GM19035 (cell line): ENCODE results near the gene IKBKE.

Experiments used
- ATAC-seq: cut with Tn5 transposase; IDR thresholded peaks from one replicate; pipeline ENCODE4 v1.9.1; 2021; ENCODE audit not compliant: unreplicated experiment

IKBKE gene

GRCh38 chr1:206453111-206453510 is 17.2 kb upstream of the IKBKE start:
- no peak for ATAC-seq

DNA sequence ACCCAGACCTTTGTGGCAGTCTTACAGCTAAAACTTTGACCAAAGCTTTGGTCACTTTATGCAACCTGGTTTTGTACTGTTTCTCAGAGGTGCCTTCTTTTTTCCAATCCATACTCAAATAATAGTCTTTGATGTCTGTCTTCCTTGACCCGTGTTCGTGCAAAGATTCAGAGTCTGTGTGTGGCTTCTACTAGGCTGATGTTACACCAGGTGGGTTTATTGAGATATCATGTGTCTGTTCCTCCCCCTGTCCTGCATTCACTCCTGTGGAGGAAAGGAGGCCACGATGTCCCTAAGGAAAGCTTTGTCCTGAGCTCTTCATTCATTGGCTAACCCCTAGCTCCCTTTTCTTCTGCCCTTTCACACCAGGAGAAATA is 15.0 kb upstream of the IKBKE start:
- ATAC-seq = no peak

DNA sequence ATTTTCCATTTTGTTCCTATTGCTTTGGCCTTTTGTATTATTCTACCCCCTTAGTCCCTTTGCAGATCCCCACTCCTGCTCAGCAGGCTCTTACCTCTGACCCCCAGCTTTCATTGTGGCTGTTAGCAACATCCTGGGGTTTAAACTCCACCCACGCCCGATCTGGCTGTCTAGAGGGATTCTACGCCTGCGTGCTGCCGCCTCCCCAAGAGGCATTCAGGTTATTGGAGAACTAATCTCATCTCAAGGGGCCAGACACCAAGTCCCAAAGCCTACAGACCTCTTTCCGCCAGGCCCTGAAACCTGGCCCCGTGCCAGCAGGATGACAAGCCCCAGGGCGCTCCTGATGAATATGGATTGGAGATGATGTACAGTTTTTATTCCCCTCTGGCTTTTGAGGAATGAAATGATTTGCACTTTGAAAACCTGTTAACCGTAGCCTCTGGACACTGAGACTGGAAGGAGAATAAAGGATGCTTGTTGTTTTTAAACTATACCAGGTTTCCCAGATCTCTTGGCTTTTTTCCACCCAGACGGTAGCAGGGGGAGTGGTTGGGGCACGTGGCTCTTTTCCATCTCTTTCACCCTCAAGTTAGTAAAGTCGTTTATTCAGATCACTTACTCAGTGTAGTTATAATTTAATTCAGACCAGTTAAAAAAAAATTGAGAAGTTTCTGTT is 14.5 kb upstream of the IKBKE start:
- ATAC-seq = no peak

DNA sequence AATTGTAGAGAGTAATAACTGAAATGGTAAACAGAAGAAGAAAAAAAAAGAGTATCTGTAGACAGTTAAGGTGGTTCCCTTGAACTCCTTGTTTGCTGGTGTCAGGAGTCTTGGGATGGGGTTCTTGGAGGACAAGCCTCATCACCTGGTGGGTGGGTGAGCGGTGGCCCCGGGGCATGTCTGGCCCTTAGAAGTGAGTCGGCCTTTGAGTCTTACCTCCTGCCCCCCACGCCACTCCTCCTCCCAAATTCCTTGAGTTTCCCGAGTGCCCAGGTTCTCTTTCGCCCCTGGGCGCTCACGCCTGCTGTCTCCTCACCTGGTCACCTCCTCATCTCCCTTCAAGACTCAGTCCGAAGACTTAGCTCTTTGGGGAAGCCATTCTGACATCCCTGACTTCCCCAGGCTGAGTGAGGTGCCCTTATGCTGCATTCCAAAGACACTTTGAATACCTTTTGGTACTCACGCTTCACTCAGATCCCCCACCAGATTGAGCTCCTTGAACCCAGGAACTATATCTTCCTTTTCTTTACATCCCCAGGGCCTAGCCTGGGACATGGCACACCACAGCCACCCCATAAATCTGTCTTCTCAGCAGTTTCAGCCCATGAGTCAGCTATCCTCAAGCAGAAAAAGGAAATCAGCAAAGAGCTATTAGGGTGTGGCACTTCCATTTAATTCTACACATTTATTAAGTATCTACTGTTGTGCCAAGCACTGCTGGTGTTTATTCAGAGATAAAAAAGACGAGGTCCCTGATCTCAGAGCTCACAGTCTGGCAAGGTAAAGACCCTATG is 13.5 kb upstream of the IKBKE start:
- no peak for ATAC-seq

DNA sequence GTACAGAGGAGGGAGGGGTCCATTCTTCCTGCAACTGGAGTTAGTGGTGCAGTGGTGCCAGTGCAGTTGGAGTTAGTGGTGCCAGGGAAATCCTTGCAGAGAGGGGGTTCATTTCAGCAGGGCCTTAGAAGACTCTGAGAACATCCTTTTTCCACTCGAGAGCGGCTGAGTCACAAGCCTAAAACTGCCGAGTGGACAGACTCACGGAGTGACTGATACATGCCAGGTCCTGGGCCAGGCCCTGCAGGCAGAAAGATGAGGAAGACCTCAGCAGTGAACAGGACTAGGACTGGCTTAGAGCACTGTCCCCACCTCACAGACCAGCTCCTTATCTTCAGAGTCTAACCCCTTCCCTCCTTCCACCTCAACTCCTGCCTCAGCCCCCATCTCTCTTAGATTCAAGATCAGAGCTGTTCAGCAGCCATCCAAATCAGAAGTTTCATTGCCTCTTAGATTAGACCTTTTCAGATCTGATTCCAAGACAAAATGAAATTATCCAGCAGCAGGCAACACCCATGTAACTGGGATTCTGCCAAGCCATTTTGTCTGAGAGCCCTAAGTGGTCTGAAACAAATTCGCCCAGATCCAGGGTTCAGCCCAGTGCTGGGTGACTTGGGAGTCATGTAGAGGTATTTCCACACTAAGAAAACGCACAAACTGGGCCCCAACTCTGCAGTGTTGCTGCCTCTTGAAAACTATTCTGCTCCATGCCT is 12.7 kb upstream of the IKBKE start:
- ATAC-seq = no peak

DNA sequence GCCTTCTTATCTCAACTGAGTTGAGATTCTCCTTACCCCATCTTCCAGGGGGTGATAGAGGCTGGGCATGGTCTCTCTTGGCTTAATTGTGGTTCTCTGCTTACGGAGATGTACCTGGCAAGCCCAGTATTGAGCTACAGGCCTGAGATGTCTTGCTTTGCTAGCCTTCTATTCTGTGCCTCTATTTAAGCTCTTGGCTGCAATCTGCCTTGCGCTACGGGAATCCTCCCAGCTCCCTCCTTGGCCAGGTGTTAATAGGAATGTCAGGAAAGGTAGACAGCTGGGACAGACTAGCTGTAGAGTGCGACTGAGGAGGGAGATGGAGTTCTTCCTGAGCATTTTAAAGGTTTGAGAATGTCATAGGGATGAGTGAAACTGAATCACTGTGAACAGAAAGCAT is 10.6 kb upstream of the IKBKE start:
- ATAC-seq = no peak

GRCh38 chr1:206460836-206461426 is 9.3 kb upstream of the IKBKE start:
- ATAC-seq = no peak

DNA sequence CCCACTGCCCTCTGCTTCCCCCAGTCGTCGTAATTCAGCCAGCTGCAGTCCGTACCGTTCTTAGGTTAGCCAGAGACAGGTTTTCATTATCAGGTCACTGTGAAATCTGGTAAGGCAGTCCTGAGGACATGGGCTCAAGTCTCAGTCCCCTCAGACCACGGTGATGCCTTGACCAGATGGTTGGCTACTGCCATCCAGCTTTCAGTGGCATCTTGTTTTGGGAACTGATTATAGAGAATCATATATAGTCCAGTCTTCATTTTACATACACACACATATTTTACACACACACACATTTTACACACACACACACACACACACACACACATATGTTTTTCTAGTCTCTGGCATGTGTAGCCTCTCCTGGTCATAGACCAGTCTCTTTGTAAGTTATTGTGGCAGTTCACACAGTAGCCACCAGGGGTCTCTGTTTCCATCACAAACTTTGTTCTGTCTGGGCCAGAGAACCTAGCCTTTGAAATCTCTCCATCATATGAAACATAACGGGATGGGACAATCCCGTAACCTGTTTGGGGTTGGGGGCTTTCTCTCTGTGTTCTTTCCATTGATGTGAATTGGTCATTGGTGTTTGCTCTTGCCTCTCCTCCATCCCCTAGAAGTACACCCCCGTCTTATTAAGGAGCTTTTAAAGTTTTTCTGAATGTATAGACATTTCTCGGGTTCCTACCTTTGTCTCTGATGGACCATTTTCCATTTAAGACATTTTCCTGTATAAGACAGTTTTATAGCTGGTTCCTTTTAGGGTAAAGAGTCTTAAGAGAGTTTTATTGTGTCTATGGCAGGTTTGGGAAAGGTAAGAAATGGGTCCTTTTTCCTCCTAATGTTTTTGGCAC is 8.4 kb upstream of the IKBKE start:
- ATAC-seq = no peak

DNA sequence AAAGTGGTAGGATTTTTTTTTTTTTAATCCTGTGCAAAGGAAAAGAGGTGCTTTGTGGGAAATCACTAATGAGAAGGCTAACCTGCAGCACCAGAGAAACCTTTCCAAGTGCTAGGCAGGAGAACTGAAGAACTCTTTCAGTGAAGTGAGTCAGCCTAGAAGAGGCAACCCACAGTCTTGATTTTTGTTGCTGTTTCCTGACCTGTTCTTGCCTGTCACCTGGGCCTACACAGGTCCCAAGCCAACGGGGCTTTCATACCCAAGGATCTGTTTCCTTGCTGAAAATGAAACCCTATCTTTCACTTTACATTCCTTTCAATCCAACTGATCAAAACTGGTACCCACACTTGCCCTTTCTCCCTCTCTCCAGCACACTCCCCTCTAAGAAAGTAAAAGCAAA is 7.1 kb upstream of the IKBKE start:
- ATAC-seq = no peak

GRCh38 chr1:206463911-206464310 is 6.4 kb upstream of the IKBKE start:
- ATAC-seq = no peak

DNA sequence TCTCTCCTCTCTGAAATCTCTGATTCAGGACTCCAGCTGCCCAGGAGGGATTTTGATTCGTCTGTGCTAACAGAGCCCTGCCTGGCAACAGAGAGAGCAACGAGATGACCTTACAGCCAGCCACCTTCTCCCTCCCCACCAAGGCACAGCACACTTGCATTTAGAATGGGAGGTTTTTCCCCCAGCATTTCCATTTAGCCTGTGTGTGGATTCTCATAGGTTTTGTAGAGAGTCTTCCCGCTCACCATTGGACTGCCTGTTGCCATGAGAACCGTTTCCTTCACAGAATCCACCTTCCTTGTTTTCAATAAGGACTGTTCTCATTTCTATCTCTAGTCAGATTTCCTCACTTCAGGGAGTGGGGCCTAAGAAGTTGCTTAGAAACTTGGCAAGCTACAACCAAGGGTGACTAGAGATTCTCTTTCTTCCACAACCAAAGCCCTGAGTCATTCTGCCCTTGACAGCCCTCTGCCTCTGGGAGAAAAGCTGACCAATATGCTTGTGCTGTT is 5.8 kb upstream of the IKBKE start:
- ATAC-seq = no peak

- ATAC-seq = no peak
Measured at GRCh38 chr1:206465951-206466350, 4.3 kb upstream of the IKBKE start.

DNA sequence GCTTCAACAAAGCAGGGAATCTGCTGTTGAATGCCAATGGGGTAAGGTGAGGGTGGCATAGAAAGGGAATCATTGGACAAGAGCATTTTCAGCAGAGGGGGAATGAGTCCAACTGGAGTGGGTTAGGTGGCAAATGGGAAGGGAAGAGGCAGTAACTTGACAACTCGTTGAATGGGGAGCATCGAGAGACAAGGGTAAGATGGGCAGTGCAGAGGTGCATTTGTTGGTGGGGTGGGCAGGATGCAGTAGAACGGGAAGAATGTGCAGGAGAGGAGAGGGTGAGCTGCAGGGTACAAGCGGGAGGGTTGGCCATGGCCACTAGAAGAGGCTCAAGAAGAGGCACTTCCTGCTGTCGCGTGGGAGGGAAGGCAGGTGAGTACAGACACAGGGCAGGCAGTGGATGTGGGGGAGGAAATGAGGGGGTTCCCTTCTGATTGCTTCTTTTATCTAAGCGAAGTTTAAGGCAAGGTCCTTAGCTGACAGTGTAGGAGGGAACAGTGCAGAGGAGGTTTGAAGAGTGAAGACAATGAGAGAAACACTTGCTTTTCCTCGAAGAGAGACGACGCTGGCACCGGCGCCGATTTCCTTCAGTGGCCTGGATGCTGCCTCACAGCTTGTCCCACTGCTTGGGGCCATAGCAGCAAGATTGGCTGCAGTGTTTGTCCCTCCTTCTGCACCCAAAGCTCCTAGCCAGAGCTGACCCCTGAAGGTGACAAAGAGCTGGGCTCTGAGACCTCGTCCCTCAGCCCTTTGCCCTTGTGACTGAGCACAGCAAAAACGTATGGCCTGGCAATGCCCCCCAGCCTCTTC is 3.2 kb upstream of the IKBKE start:
- ATAC-seq = no peak

GRCh38 chr1:206467915-206468314 is 2.4 kb upstream of the IKBKE start:
- no peak for ATAC-seq

DNA sequence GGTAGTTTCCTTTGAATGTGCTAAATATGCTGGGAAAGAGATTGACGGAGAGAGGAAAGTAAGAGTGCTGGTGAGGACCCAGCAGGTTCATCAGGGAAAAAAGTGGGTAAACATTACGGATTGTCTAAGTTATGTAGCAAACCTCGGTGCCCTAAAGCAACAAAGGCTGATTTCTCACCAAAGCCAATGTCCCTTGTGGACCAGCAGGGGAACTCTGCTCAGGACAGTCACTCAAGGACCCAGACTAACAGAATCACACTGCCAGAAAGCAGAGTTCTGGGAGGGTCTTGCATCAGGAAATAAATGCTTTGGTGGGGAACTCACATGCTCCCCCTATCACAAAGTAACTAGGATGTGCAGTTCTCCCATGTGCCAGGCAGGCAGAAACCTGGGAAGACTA is 1.7 kb upstream of the IKBKE start:
- ATAC-seq = no peak

GRCh38 chr1:206469411-206469932 is 804 bp upstream of the IKBKE start:
- no peak for ATAC-seq

GRCh38 chr1:206470692-206471414 is 577 bp downstream of the IKBKE start:
- ATAC-seq = peak; percentile 29

- ATAC-seq = peak; percentile 16
Measured at GRCh38 chr1:206471415-206471801, 1.1 kb downstream of the IKBKE start.

DNA sequence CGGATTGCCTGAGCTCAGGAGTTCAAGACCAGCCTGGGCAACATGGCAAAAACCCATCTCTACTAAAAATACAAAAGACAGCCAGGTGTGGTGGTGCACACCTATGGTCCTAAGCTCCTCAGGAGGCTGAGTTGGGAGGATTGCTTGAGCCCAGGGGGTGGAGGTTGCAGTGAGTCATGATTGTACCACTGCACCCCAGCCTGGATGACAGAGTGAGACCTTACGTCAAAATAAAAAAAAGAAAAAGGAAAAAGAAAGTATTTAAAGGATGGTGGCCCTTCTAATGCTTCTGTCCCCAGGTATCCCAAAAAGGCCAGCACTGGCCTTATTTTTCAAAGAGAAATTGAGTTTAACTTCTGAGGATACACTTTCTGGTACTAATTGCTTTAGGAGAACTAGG is 1.7 kb downstream of the IKBKE start:
- ATAC-seq = no peak
